Measurements from ENCODE around the gene FUT7.
"Not testable (repeated sequence)": the region's sequence is repeated elsewhere in the genome, so short reads cannot be mapped to it uniquely, and the experiment has no call there.

The FUT7 gene

GRCh38 chr9:137066096-137066861 is 34.4 kb upstream of the FUT7 start:
- DNase-seq (ENCODE audit: low spot score): no peak

DNA sequence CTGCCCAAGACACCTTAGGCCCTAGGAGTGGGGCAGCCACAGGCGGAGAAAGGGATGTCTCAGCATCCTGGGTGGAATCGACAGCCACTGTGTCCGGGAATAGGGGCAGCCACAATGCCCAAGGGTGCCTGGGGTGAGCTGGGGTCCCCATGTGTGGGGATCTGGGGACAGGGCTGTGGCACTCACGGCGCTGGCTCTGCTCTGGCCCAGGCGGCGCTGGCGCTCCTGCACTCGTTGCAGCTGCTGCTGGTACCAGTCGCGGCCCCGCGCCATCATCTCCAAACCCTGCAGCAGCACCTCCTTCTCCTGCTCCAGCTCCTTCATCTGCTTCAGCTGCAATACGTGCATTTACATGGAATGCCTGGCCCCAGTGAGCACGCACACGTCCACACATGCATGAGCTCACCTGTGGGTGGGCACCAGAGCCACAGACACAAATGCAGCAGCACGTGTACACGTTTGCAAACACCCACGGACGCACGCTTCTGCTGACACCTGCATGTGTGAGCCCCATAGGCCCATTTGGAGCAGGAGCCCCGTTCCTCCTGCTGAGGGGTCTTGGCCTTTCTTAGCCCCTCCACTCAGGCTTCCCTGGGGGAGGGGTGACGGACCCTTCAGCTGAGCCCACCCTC is 33.6 kb upstream of the FUT7 start:
- no peak for DNase-seq (ENCODE audit: low spot score)

DNA sequence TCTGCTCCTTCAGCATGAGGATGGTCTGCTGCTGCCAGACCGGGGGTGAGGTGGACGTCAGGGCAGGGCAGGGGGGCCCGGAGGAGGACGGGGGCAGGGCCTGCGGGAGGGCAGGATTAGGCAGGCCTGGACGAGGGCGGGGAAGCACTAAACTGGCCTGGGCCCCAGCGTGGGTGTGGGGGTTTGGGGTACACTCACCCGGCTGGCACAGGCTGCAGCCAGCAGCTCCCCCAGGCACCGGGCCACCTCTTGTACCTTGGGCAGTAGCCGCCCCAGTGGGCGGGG is 32.9 kb upstream of the FUT7 start:
- no peak for DNase-seq (ENCODE audit: low spot score)

DNA sequence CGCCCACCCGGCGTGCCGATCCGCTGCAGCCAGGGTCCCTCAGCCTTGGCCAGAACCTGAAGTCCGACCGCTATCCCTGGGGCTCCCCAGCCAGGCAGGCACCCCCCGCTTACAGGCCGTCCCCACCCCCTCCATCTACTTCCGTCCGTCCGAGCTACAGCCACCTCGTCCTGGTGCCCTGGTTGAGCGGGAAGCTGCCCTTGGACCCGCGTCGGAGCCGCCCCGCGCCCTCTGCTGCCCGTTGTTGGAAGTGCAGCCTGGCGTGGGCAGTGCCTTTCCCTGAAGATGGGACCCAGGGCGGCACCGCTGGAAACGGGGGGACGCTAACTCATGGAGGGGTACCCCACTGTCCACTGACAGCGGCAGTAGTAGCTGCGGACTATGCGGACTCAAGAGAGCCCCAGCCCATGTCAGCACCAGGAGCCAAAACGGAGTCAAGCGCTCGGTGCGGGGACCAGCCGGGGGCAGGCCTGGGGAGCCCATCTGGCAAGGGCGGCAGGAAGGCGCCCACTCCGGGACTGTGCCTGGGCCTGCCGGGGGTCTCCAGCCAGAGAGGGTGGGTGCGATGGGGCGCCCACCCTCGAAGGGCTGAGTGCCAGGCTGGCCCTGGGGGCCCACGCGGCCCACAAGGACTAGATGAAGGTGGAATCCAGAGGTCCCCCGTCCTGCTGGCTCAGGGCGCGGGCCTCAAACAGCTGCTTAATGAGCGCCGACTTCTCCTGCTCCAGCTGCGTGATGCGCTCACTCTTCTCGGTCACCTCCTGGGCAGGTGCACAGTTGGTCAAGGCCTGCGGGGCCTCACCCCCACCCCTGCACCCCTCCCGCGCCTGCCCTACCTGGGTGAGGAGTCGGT is 32.4 kb upstream of the FUT7 start:
- DNase-seq (ENCODE audit: low spot score): peak; percentile 79

DNA sequence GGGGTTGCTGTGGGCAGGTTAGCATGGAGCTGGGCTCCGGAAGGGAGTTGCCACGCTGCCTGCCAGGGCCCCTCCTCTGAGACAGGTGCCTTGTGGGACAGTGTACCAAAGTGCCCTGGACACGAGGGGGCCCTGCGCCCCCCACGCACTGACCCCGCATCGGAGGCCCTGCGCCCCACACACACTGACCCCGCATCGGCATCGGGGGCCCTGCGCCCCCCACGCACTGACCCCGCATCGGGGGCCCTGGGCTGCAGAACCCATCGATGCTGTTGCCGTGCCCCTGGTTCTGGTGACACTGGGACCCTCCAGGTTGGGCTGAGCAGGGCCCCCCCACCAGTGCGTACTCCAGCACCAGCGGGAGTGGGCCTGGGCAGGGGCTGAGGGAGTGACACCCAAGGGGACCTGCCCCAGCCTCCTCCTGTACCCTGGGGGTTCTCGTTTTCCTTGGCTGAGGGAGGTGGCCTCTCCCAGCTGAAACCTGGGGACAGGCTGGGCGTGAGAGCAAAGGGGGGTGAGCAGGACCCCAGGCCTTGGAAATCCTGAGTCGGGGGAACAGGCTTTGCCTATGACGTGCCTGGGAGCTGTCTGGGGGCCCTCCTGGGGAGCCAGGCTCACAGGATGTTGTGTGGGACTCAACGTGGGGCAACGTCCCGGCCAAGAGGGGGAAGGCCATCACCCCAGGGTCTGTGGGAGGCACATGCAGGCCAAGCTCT is 31.6 kb upstream of the FUT7 start:
- no peak for DNase-seq (ENCODE audit: low spot score)

DNA sequence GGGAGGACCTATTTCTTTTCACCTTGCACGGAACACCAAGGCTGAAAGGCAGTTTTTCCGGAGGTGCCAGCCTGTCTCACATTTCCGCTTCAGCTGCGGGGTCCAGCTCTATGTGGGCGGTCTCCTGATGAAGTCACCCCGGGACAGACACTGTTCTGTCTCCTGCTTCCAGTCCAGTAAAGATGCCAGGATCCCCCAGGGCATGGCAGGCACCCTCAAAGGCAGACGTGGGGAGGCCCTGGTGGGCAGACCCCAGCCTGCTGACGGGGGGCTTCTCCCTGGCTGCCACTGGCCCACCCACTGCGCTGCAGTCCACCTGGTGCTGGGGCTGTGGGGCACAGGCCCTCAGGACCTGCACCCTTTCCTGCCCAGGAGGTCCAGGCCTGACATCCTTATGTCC is 30.9 kb upstream of the FUT7 start:
- not testable (repeated sequence) for DNase-seq (ENCODE audit: low spot score)

DNA sequence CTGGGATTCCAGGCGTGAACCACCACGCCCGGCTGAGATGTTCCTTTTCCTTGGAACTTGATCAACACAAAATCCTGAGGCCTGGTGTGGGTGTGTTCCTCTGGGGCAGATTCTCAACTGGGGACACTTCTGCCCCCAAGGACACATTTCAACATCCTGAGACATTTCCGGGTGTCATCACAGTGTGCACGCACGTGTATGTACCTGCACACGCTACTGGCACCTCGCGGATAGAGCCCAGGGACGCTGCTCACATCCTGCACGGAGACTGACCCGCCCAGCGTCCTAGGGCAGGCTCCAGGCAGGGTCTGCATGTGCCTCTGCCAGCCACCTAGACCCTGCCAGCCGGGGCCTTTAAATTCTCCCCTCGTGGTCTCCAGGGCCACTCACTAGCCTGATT is 30.5 kb upstream of the FUT7 start:
- no peak for DNase-seq (ENCODE audit: low spot score)

- no peak for DNase-seq (ENCODE audit: low spot score)
These were observed 26.8 kb upstream of the FUT7 start for GRCh38 chr9:137058521-137059234.

DNA sequence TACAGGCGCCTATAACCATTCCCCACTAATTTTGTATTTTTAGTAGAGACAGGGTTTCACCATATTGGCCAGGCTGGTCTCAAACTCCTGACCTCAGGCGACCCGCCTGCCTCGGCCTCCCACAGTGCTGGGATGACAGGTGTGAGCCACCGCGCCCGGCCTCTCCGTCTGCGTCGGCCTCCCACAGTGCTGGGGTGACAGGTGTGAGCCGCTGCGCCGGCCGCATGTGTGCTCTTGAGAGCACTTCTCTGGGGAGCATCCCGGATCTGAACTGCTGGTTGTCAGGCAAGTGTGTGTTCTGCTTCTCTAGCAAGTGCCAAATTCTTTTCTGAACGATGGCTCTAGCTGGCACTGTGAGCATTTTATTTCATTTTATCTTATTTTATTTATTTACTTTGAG is 25.7 kb upstream of the FUT7 start:
- no peak for DNase-seq (ENCODE audit: low spot score)

- DNase-seq (ENCODE audit: low spot score): no peak
These were observed 25.0 kb upstream of the FUT7 start for GRCh38 chr9:137056739-137057415.

GRCh38 chr9:137055385-137056364 is 23.8 kb upstream of the FUT7 start:
- DNase-seq (ENCODE audit: low spot score): peak; percentile 88

- no peak for DNase-seq (ENCODE audit: low spot score)
These were observed 23.1 kb upstream of the FUT7 start for GRCh38 chr9:137054932-137055384.

DNA sequence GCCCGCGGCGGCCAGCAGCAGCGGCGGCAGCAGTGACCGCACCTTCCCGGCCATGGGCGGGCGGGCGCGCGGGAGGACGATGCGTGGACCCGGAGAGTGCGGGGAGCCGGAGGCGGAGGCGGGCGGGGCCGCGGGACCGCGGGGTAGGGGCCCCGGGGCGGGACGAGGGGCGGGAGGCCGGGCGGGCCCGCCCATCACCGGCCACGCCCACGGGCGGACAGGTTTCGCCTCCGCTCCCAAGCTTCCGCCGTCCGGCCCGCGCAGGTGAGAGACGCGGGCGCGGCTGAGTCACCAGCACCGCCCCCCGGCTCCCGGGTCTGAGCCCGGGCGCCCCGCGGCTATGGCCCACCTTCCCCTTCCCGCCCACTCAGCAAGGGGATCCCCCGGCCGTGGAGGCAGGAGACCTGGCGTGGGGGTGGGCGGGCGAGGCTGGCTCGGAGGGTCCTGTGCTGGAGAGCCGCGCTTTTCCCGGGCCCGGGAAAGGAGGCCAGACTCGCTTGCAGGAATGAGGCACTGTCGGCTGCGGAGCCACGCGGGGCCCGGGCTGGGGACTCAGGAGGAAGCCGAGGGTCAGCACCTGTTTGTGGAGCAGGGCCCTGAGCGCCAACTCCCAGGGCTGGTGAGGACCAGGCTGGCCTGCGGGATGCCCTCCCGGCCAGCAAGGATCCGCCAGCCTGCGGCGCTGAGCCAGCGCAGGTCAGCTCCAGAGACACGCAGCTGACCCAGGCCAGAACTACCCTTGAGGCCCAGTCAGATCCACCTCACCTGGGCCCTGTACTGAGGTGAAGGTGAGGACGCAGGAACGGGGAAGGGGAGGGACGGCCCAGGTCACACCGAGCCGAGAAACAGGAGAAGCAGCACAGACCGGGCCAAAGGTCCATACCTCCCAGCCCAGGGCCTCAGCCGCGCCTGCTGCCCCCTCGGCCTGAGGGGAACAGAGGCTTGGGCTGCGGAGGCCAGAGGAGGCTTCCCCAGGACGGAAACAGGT is 22.4 kb upstream of the FUT7 start, which contains the start of gene ENTPD2:
ENTPD2 (minus strand) TSS at position 118 of the 988 bp plus-strand sequence; CDS start at position 54, 64 bp downstream.
- DNase-seq (ENCODE audit: low spot score): peak; percentile 86

DNA sequence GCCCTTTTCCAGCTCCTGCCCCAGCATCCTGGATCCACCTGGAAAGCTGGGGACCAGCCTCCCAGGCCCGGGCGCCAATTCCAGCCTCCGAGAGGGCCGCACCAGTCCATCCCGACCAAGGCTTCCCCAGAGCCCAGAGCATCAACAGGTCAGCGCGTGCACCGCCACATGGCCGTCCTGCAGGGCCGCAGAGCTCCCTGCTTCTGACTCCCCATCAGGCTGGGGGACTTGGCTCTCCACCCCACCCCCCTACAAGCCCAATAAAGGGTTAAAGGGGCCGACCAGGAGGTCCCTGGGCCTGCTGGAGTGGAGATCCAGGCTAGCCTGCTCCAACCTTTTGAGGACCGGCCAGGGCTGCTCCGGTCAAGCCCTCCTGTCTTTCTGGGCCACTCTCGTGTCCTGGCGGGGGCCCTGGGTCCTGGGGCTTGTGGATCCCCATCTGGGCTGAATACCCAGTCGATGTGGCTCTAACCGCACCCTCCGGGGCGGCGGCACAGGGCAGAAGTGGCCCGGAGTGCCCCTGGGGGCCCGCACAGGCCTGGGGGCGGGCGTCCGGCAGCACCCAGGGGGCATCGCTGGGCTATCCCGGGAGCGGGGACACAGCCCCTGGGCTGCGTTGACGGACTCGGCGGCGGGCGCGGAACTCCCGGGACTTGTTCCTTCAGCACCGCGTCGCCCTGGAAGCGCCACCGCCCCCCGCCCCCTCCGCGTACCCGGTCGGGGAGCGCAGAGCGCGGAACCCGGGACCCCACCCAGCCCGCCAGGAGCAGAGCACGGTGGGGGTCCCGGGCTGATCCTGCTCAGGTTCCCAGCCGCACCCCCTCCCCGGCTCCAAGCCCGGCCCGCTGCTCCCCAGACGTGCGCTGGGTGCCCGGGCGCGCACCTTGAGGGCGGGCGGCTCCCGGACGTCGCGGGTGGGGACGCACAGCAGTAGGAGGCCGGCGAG is 21.4 kb upstream of the FUT7 start:
- DNase-seq (ENCODE audit: low spot score): no peak

DNA sequence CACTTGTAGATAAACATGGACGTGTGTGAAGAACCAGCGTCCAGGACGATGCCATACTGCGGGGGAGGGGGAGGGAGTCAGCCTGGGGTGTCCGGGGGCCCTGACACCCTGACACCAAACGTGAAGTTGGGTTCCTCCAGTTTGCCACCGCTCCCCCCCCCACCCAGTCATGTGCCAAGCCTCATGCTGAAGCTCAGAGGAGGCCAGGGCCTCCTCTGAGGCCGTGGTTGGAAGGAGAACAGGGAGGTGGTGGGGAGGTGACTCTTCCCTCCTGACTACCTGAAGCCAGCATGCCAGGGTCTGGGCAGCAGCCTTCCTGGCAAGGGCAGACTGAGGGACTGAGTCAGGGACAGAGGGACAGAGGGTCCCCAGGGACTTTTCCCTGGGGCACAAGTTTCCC is 20.4 kb upstream of the FUT7 start:
- no peak for DNase-seq (ENCODE audit: low spot score)

GRCh38 chr9:137051145-137051724 is 19.3 kb upstream of the FUT7 start:
- no peak for DNase-seq (ENCODE audit: low spot score)

DNA sequence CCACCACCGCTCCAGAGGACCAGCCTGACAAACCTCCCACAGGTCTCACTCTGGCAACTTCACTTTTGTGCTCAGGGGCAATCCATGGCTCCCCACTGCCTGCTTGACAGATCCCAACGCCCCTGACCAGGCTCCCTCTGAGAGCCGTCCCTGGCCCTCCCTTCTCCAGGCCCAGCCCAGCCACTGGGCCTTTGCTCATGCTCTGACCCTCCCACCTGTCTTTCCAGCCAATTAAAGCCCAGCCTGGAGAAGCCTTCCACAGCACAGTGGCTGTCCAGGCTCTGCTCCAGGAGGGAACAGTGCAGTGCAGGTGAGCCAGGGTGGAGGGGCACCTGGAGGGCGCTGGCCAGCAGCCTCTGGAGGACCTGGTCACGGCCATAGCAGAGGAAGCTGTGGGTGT is 18.7 kb upstream of the FUT7 start:
- DNase-seq (ENCODE audit: low spot score): no peak
